ENCODE results near the gene NAGS.
"Not testable (repeated sequence)": the region's sequence is repeated elsewhere in the genome, so short reads cannot be mapped to it uniquely, and the experiment has no call there.

The NAGS gene

GRCh38 chr17:43983515-43984411, 20.7 kb upstream of the NAGS start:
- DNase-seq (ENCODE audit: low read depth) = no peak

GRCh38 chr17:43984521-43984920, 19.9 kb upstream of the NAGS start:
- DNase-seq (ENCODE audit: low read depth) = no peak

GRCh38 chr17:43986225-43986981, 18.0 kb upstream of the NAGS start:
- DNase-seq (ENCODE audit: low read depth) = no peak

GRCh38 chr17:43987131-43988021, 17.0 kb upstream of the NAGS start:
- DNase-seq (ENCODE audit: low read depth) = no peak

- no peak for DNase-seq (ENCODE audit: low read depth)
Measured at GRCh38 chr17:43988301-43988700, 16.1 kb upstream of the NAGS start.

GRCh38 chr17:43992641-43993040, 11.8 kb upstream of the NAGS start:
- no peak for DNase-seq (ENCODE audit: low read depth)

- peak; percentile 38 for DNase-seq (ENCODE audit: low read depth)
Measured at GRCh38 chr17:43994272-43995149, 9.9 kb upstream of the NAGS start.

- DNase-seq (ENCODE audit: low read depth) = no peak
Measured at GRCh38 chr17:43995150-43995471, 9.3 kb upstream of the NAGS start.

- DNase-seq (ENCODE audit: low read depth) = not testable (repeated sequence)
Measured at GRCh38 chr17:43997180-43997579, 7.2 kb upstream of the NAGS start.

- no peak for DNase-seq (ENCODE audit: low read depth)
Measured at GRCh38 chr17:43998552-43998951, 5.9 kb upstream of the NAGS start.

GRCh38 chr17:43999024-43999423, 5.4 kb upstream of the NAGS start:
- DNase-seq (ENCODE audit: low read depth) = no peak

- DNase-seq (ENCODE audit: low read depth) = no peak
Measured at GRCh38 chr17:44000141-44000860, 4.1 kb upstream of the NAGS start.

GRCh38 chr17:44000871-44001460, 3.5 kb upstream of the NAGS start:
- no peak for DNase-seq (ENCODE audit: low read depth)

- DNase-seq (ENCODE audit: low read depth) = no peak
Measured at GRCh38 chr17:44001461-44001920, 2.9 kb upstream of the NAGS start.

GRCh38 chr17:44002141-44002848, 2.1 kb upstream of the NAGS start:
- no peak for DNase-seq (ENCODE audit: low read depth)

- DNase-seq (ENCODE audit: low read depth) = no peak
Measured at GRCh38 chr17:44004761-44005526, 522 bp downstream of the NAGS start.

GRCh38 chr17:44005527-44006271, 1.3 kb downstream of the NAGS start:
- DNase-seq (ENCODE audit: low read depth) = no peak

GRCh38 chr17:44006272-44006597, 1.8 kb downstream of the NAGS start:
- DNase-seq (ENCODE audit: low read depth) = no peak
